Brain microvascular endothelial cell (primary cell): ENCODE data around the gene C22orf39.
"Not testable (repeated sequence)": the region's sequence is repeated elsewhere in the genome, so short reads cannot be mapped to it uniquely, and the experiment has no call there.

Experiments used
- DNase-seq: peaks from one replicate; pipeline ENCODE4 v3.0.0-alpha.2; 2020
- H3K27ac ChIP-seq: fragments of 250-450 bp; sonication (Bioruptor Pico); 2 replicates; pipeline ENCODE4 v1.5.1; 2020; ENCODE audit warnings: mild to moderate bottlenecking, moderate library complexity
- H3K27me3 ChIP-seq: fragments of 250-450 bp; sonication (Bioruptor Pico); replicated peaks from 2 replicates; pipeline ENCODE4 v1.5.1; 2020; ENCODE audit warnings: mild to moderate bottlenecking
- H3K36me3 ChIP-seq: fragments of 250-450 bp; sonication (Bioruptor Pico); replicated peaks from 2 replicates; pipeline ENCODE4 v1.5.1; 2020; ENCODE audit warnings: mild to moderate bottlenecking
- H3K4me3 ChIP-seq: 2 replicates; pipeline ENCODE4 v1.5.1; 2011; ENCODE audit warnings: low read depth, mild to moderate bottlenecking, control low read depth, low read length, moderate library complexity
- CTCF ChIP-seq: IDR thresholded peaks from 2 replicates; pipeline ENCODE4 v1.5.1; 2011; ENCODE audit warnings: low read depth, mild to moderate bottlenecking, moderate library complexity, low read length, control low read depth, inconsistent platforms; ENCODE audit errors: missing control alignments
- in situ Hi-C: cut with HindIII; loops from 2 replicates; pipeline ENCODE4 v1.10.0; 2017; ENCODE audit warnings: low sequenced_read_pairs, low pct_ligation_motif_present

C22orf39 gene

GRCh38 chr22:19450363-19451175 is 3.1 kb upstream of the C22orf39 start:
- Histone ChIP-seq H3K4me3 (no peak overlapping the region), H3K27ac (no peak overlapping the region), H3K36me3 (peaks cover 60% of the 10 kb centered on the region), H3K27me3 (no peaks in the 10 kb centered on the region)
- in situ Hi-C loops: no loop called here
- no peak for DNase-seq
- TF ChIP-seq CTCF: no peak

- H3K36me3 ChIP-seq: peaks cover 49% of the 10 kb centered on the region
- DNase-seq: no peak
- H3K27me3 ChIP-seq: no peaks in the 10 kb centered on the region
- no peak overlapping the region for H3K27ac ChIP-seq
- in situ Hi-C loops: no loop called here
- H3K4me3 ChIP-seq: no peak overlapping the region
- TF ChIP-seq CTCF: no peak
These were observed 1.9 kb upstream of the C22orf39 start for GRCh38 chr22:19449422-19449767.

- no peak for DNase-seq
- no peaks in the 10 kb centered on the region for H3K27me3 ChIP-seq
- no peak overlapping the region for H3K27ac ChIP-seq
- peaks cover 49% of the 10 kb centered on the region for H3K36me3 ChIP-seq
- TF ChIP-seq CTCF: no peak
- in situ Hi-C loops: no loop called here
- no peak overlapping the region for H3K4me3 ChIP-seq
These were observed 1.4 kb upstream of the C22orf39 start for GRCh38 chr22:19448739-19449421.

DNA sequence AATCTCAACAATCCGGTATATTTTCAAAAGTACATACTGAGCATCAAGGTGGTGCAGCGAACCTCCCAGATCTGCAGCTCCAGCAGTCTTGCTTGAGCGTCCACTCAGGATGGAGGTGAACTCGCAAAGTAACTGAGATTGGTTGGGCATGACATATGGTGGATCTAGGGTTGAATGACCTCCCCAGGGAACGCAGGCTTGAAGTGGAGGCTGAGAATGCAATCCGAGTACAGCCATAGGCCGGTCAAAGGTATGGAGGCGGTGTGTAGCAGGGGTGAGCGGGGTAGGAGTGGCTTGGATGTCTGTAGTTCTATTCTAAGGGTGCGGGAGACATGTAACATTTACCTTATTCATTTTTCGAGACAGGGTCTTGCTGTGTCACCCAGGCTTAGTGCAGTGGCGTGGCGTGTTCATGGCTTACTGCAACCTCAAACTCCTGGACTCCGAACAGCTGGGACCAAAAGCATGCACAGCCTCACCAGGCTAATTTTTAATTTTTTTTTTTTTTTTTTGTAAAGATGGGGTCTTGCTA is 631 bp upstream of the C22orf39 start:
- in situ Hi-C loops: no loop called here
- no peak for TF ChIP-seq CTCF
- H3K36me3 ChIP-seq: peaks cover 48% of the 10 kb centered on the region
- peak overlapping the region; percentile 74 for H3K4me3 ChIP-seq
- peak overlapping the region; percentile 64 for H3K27ac ChIP-seq
- no peaks in the 10 kb centered on the region for H3K27me3 ChIP-seq
- peak; percentile 51 for DNase-seq

DNA sequence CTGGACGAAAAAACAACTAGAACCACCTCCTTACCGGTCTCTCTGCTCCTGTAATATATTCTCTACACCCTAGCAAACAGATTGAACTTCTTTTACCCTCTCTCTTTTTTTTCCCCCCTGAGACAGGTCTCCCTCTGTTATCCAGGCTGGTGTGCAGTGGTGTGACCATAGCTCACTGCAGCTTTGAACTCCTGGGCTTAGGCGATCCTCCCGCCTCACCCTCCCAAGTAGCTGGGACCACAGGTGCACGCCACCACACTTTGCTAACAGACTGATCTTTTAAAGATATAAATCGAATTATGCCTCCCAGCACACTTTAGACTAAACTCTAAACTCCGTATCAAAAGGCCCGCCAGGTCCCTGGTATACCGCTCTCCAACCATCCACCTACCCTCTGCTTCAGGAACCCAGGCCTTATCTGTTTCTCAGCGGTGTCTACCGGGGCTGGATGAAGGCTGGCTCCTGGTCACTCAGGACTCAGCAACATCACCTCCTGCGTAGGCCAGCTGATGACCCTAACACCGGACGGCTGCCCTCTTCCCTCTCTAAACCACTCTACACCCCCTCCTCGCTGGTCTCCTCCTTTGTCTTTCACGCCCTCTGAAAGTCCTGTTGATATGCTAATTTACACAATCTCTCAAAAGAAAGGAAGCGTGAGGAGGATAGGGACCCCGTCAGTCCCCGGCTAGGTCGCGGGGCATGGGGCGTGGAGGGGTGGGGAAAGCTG is 745 bp downstream of the C22orf39 start:
- H3K4me3 ChIP-seq: peak overlapping the region; percentile 74

DNA sequence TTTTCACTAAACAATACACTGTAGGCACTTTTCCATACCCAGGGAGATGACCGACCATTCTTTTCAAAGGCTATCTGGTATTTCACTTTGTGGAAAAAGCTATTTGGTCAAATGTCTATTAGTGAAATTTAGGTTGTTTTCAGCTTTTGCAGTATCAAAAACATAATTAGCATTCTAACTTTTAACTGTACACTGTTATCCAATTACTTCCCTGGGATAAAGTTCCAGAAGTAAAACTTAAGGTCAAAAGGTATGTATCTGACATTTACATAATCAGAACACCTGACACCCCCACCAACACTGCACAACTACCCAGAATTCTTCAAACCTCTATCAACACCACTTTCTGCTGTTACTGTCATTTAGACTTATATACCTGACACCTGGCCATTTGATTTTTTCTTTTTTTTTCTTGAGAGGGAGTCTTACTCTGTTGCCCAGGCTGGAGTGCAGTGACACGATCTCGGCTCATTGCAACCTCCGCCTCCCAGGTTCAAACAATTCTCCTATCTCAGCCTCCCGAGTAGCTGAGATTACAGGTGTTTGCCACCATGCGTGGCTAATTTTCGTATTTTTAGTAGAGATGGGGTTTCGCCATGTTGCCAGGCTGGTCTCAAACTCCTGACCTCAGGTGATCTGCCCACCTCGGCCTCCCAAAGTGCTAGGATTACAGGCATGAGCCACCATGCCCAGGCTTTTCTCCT is 2.1 kb downstream of the C22orf39 start:
- in situ Hi-C loops, H3K27me3 ChIP-seq, H3K27ac ChIP-seq, DNase-seq, H3K4me3 ChIP-seq: not testable (repeated sequence)
- peaks cover 28% of the 10 kb centered on the region for H3K36me3 ChIP-seq

More for the DNA sequence above, 745 bp downstream of the C22orf39 start:
- H3K27ac ChIP-seq: peak overlapping the region; percentile 64
- no peak for DNase-seq
- no peaks in the 10 kb centered on the region for H3K27me3 ChIP-seq
- no peak for TF ChIP-seq CTCF
- H3K36me3 ChIP-seq: peaks cover 34% of the 10 kb centered on the region
- in situ Hi-C loops: no loop called here
